IMR-90 (cell line): ENCODE data around the gene YAF2. TPM values are rescaled to one million over a fixed set of nuclear protein-coding genes. Genes with fewer than 3 reads are reported as not detected.
"Not testable (repeated sequence)": the region's sequence is repeated elsewhere in the genome, so short reads cannot be mapped to it uniquely, and the experiment has no call there.

Experiments
- ATAC-seq: fragments of 200-7000 bp; cut with Tn5 transposase; 2 replicates; pipeline ENCODE4 v1.9.1; 2020; ENCODE audit warnings: low read depth, mild to moderate bottlenecking, moderate library complexity
- BruUV-seq: library from RNA; stranded (reverse); fragments of 400-500 nt; replicated peaks from 2 replicates; lab custom pipeline; 2021; lab: Mats Ljungman, UMichigan
- CTCF ChIA-PET: fragments of 300-600 bp; formaldehyde crosslinking; extraction: SDS; loops from one replicate; lab custom pipeline; 2021; ENCODE audit warnings: antibody characterized with exemption; lab: Yijun Ruan, JAX
- POLR2A ChIA-PET: fragments of 300-600 bp; sonication (Branson Sonifier 250); formaldehyde crosslinking; loops from one replicate; lab custom pipeline; 2022; ENCODE audit warnings: antibody characterized with exemption; ENCODE audit not compliant: unreplicated experiment; lab: Charles Lee
- DNase-seq: peaks from one replicate; pipeline ENCODE4 v3.0.0; 2013
- H2AFZ ChIP-seq: replicated peaks from 2 replicates; pipeline ENCODE3; 2013; ENCODE audit warnings: low read length, mild to moderate bottlenecking; ENCODE audit not compliant: poor library complexity
- H2AK5ac ChIP-seq: 2 replicates; pipeline ENCODE4 v1.6.1; 2013; ENCODE audit warnings: low read depth, low read length, inconsistent platforms
- H2AK9ac ChIP-seq: replicated peaks from 2 replicates; pipeline ENCODE3; 2013; ENCODE audit warnings: mild to moderate bottlenecking, low read depth, low read length, moderate library complexity; ENCODE audit not compliant: poor library complexity
- H2BK120ac ChIP-seq: 2 replicates; pipeline ENCODE4 v1.6.1; 2013; ENCODE audit warnings: low read depth, low read length, inconsistent platforms
- H2BK15ac ChIP-seq: 3 replicates; pipeline ENCODE4 v1.6.1; 2013; ENCODE audit warnings: low read depth, low read length, inconsistent platforms
- H2BK20ac ChIP-seq: 2 replicates; pipeline ENCODE4 v1.6.1; 2013; ENCODE audit warnings: low read depth, mild to moderate bottlenecking, inconsistent platforms, low read length, moderate library complexity
- H2BK5ac ChIP-seq: 2 replicates; pipeline ENCODE4 v1.6.1; 2013; ENCODE audit warnings: mild to moderate bottlenecking, low read depth, low read length, inconsistent platforms; ENCODE audit not compliant: poor library complexity, severe bottlenecking
- H3K14ac ChIP-seq: replicated peaks from 2 replicates; pipeline ENCODE4 v1.6.1; 2013; ENCODE audit warnings: low read depth, low read length, inconsistent platforms
- H3K18ac ChIP-seq: 2 replicates; pipeline ENCODE4 v1.6.1; 2013; ENCODE audit warnings: low read depth, low read length, control low read depth
- H3K23ac ChIP-seq: 2 replicates; pipeline ENCODE4 v1.6.1; 2013; ENCODE audit warnings: low read depth, low read length, inconsistent platforms
- H3K27ac ChIP-seq: 2 replicates; pipeline ENCODE4 v1.5.1; 2013; ENCODE audit warnings: mild to moderate bottlenecking, control low read depth, low read length; ENCODE audit not compliant: insufficient read depth
- H3K27me3 ChIP-seq: 2 replicates; pipeline ENCODE4 v1.6.1; 2013; ENCODE audit warnings: low read length; ENCODE audit not compliant: control insufficient read depth, insufficient read depth
- H3K36me3 ChIP-seq: 2 replicates; pipeline ENCODE4 v1.6.1; 2013; ENCODE audit warnings: low read length, mixed read lengths; ENCODE audit not compliant: control insufficient read depth, insufficient read depth
- H3K4ac ChIP-seq: 2 replicates; pipeline ENCODE4 v1.6.1; 2013; ENCODE audit warnings: low read depth, low read length, inconsistent platforms
- H3K4me1 ChIP-seq: 2 replicates; pipeline ENCODE4 v1.6.1; 2013; ENCODE audit warnings: low read length, mixed read lengths; ENCODE audit not compliant: control insufficient read depth, insufficient read depth
- H3K4me2 ChIP-seq: 2 replicates; pipeline ENCODE4 v1.6.1; 2013; ENCODE audit warnings: low read depth, mild to moderate bottlenecking, control low read depth, low read length, moderate library complexity
- H3K4me3 ChIP-seq: 2 replicates; pipeline ENCODE4 v1.5.1; 2013; ENCODE audit warnings: low read depth, mild to moderate bottlenecking, control low read depth, low read length, moderate library complexity; ENCODE audit not compliant: insufficient read depth
- H3K56ac ChIP-seq: 2 replicates; pipeline ENCODE4 v1.6.1; 2013; ENCODE audit warnings: low read length, inconsistent platforms; ENCODE audit not compliant: insufficient read depth; ENCODE audit errors: extremely low read depth
- H3K79me1 ChIP-seq, 2 experiments: 2 replicates each; pipeline ENCODE4 v1.6.1; 2013; ENCODE audit warnings: low read length in 2 of 2, inconsistent platforms in 1 of 2, low read depth in 1 of 2
- H3K9ac ChIP-seq: 2 replicates; pipeline ENCODE4 v1.6.1; 2013; ENCODE audit warnings: low read depth, low read length, control low read depth
- H3K9me1 ChIP-seq: 2 replicates; pipeline ENCODE4 v1.6.1; 2013; ENCODE audit warnings: low read length, inconsistent platforms; ENCODE audit not compliant: insufficient read depth
- H3K9me3 ChIP-seq: 2 replicates; pipeline ENCODE4 v1.6.1; 2013; ENCODE audit warnings: low read length; ENCODE audit not compliant: control insufficient read depth, insufficient read depth
- H4K20me1 ChIP-seq: 2 replicates; pipeline ENCODE4 v1.6.1; 2013; ENCODE audit warnings: low read length, inconsistent platforms; ENCODE audit not compliant: insufficient read depth
- H4K5ac ChIP-seq: 2 replicates; pipeline ENCODE4 v1.6.1; 2013; ENCODE audit warnings: mild to moderate bottlenecking, low read depth, low read length, control low read depth
- H4K8ac ChIP-seq, 2 experiments: 2 replicates each; pipeline ENCODE4 v1.6.1; 2013; ENCODE audit warnings: low read depth in 2 of 2, low read length in 2 of 2, control low read depth in 1 of 2, inconsistent platforms in 1 of 2
- H4K91ac ChIP-seq: 2 replicates; pipeline ENCODE4 v1.6.1; 2013; ENCODE audit warnings: low read depth, low read length, inconsistent platforms; ENCODE audit not compliant: insufficient read depth
- CHD1 ChIP-seq: IDR thresholded peaks from 2 replicates; pipeline ENCODE4 v1.6.1; 2012; ENCODE audit warnings: low read depth, low read length, improper control_type of control experiment
- FOS ChIP-seq: fragments of 150-350 bp; IDR thresholded peaks from 2 replicates; pipeline ENCODE4 v1.6.1; 2016; ENCODE audit warnings: low read depth, low read length
- POLR2A ChIP-seq: IDR thresholded peaks from 2 replicates; pipeline ENCODE4 v1.6.1; 2012; ENCODE audit warnings: mild to moderate bottlenecking, low read depth, low read length
- RCOR1 ChIP-seq: IDR thresholded peaks from 2 replicates; pipeline ENCODE4 v1.6.1; 2012; ENCODE audit warnings: mild to moderate bottlenecking, low read length, improper control_type of control experiment; ENCODE audit not compliant: insufficient replicate concordance
- RFX5 ChIP-seq: IDR thresholded peaks from 2 replicates; pipeline ENCODE4 v1.8.0; 2012; ENCODE audit warnings: low read depth, mild to moderate bottlenecking, low read length, moderate library complexity
- SMC3 ChIP-seq: fragments of 150-350 bp; IDR thresholded peaks from 2 replicates; pipeline ENCODE4 v1.6.1; 2016; ENCODE audit warnings: low read depth, mild to moderate bottlenecking, antibody characterized with exemption, low read length, moderate library complexity
- WGBS, 2 experiments: methylation state at CpG; one replicate each; pipeline versions ENCODE4 v1.1.5 to v1.1.7; 2013; ENCODE audit warnings: missing lambda C conversion rate in 2 of 2; ENCODE audit not compliant: insufficient read length in 1 of 2; ENCODE audit errors: extremely low coverage in 2 of 2; 5-methylcytosine and 5-hydroxymethylcytosine counted together
- dilution Hi-C: fragments of 300-500 bp; cut with HindIII; formaldehyde crosslinking; loops from one replicate; pipeline ENCODE4 v1.14.3; 2018; ENCODE audit warnings: low sequenced_read_pairs; ENCODE audit not compliant: unreplicated experiment
- in situ Hi-C: fragments of 300-500 bp; cut with MboI; formaldehyde crosslinking; loops from 3 replicates; pipeline ENCODE4 v1.14.3; 2019; ENCODE audit warnings: low sequenced_read_pairs, inconsistent platforms, mixed read lengths
- intact Hi-C: fragments of 100-400 bp; cut with micrococcal nuclease; formaldehyde crosslinking; loops from 2 replicates; pipeline ENCODE4 v1.10.0; 2022
- polyA plus RNA-seq, 3 experiments: library from polyadenylated mRNA; depleted of rRNA; stranded (reverse); fragments of >200 nt; gene quantifications; 2 replicates each; pipeline ENCODE4 v1.2.3, GENCODE V29; 2012; ENCODE audit warnings: low replicate concordance in 1 of 3
- total RNA-seq: library from RNA; depleted of rRNA; stranded (reverse); fragments of >200 nt; gene quantifications from 2 replicates; pipeline ENCODE4 v1.2.3, GENCODE V29; 2012

Gene YAF2
- total and polyA plus RNA-seq, 2 of the 4 experiments (the other 2 are of a cell fraction) = 7.9 to 14.2 TPM

DNA sequence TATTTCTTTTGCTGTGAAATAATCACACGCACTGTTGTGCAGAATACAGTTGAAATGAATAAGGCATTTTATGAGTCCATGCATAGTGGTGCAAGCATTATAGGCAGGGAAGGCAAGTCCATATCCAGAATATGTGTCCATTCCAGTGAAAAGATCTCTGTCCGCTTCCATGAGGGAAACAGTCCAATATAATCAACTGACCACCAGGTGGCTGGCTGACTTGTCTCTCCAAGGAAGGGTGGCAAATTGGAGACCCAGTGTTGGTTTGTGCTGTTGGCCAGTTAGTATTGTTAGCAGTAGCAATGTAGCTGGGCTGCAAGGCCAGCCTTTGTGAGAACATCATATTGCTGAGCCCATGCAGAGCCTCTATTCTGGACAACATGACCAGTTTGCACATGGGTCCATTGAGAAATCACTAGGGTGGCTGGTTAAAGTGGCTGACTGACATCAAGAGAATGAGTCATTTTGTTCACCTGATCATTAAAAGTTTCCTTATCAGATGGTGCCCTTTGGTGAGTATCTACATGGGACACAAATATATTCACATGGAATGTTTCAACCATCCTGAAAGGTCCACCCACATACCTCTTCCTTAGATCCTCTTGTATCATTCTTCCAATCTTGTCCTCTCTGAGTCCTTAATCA, 17.3 kb upstream of the YAF2 start:
- Histone ChIP-seq H3K27me3 (no peaks in the 10 kb centered on the region), H3K4ac (no peak overlapping the region), H2AFZ (no peak overlapping the region), H3K9ac (no peak overlapping the region), H3K9me3 (no peaks in the 10 kb centered on the region), H2BK15ac (no peak overlapping the region), H3K14ac (no peak overlapping the region), H3K79me1 (no peaks in the 10 kb centered on the region), H4K20me1 (no peaks in the 10 kb centered on the region), H4K91ac (no peak overlapping the region), H4K5ac (no peak overlapping the region), H3K4me1 (no peaks in the 10 kb centered on the region), H3K18ac (no peak overlapping the region), H3K23ac (no peak overlapping the region), H3K36me3 (no peaks in the 10 kb centered on the region), H3K4me2 (no peak overlapping the region), H3K9me1 (no peaks in the 10 kb centered on the region), H2BK120ac (no peak overlapping the region), H3K27ac (no peak overlapping the region), H3K56ac (no peak overlapping the region), H3K4me3 (no peak overlapping the region), H2BK20ac (no peak overlapping the region), H2AK5ac (no peak overlapping the region), H4K8ac (no peak overlapping the region), H2BK5ac (no peak overlapping the region), H2AK9ac (no peak overlapping the region)
- dilution Hi-C loops (no loop called here), intact Hi-C loops (no loop called here), in situ Hi-C loops (no loop called here)
- DNase-seq (no peak), ATAC-seq (no peak)
- ChIA-PET POLR2A (no interaction called here), CTCF (no interaction called here)
- TF ChIP-seq SMC3 = no peak
- TF ChIP-seq POLR2A = no peak
- no peak for TF ChIP-seq FOS
- TF ChIP-seq RFX5 = no peak
- TF ChIP-seq RCOR1 = no peak
- no peak for TF ChIP-seq CHD1
- WGBS, 2 experiments = no CpG with 5 or more reads among the region's 2 CpGs
- BruUV-seq = no TSS peak

DNA sequence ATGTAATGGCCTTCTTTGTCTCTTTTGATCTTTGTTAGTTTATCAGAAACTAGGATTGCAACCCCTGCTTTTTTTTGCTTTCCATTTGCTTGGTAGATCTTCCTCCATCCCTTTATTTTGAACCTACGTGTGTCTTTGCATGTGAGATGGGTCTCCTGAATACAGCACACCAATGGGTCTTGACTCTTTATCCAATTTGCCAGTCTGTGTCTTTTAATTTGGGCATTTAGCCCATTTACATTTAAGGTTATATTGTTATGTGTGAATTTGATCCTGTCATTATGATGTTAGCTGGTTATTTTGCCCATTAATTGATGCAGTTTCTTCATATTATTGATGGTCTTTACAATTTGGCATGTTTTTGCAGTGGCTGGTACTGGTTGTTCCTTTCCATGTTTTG, 14.6 kb upstream of the YAF2 start:
- POLR2A ChIA-PET = not testable (repeated sequence)
- WGBS, 2 experiments = no CpG with 5 or more reads among the region's 1 CpG

More for the DNA sequence above, 14.6 kb upstream of the YAF2 start:
- H3K9me1 ChIP-seq, H4K91ac ChIP-seq, H3K27me3 ChIP-seq, BruUV-seq, DNase-seq, H2BK20ac ChIP-seq, H3K9ac ChIP-seq, H3K36me3 ChIP-seq, H2AK9ac ChIP-seq, H3K18ac ChIP-seq, H3K9me3 ChIP-seq, CTCF ChIA-PET, dilution Hi-C loops, H3K14ac ChIP-seq, H3K4me3 ChIP-seq, H3K27ac ChIP-seq, ATAC-seq, H2BK15ac ChIP-seq, intact Hi-C loops, H3K23ac ChIP-seq, H4K20me1 ChIP-seq, in situ Hi-C loops, H3K4me2 ChIP-seq, H2BK120ac ChIP-seq, H4K5ac ChIP-seq, H4K8ac ChIP-seq, H2AFZ ChIP-seq, H3K4me1 ChIP-seq, H2BK5ac ChIP-seq, H3K79me1 ChIP-seq, H3K56ac ChIP-seq, H3K4ac ChIP-seq, H2AK5ac ChIP-seq: not testable (repeated sequence)
